ENCODE measurements around the gene TBC1D22A. TPM values are rescaled to one million over a fixed set of nuclear protein-coding genes. Genes with fewer than 3 reads are reported as not detected.

The TBC1D22A gene
- total RNA-seq, 2 donors from 2014 or later, result 21.0 to 27.9 TPM

DNA sequence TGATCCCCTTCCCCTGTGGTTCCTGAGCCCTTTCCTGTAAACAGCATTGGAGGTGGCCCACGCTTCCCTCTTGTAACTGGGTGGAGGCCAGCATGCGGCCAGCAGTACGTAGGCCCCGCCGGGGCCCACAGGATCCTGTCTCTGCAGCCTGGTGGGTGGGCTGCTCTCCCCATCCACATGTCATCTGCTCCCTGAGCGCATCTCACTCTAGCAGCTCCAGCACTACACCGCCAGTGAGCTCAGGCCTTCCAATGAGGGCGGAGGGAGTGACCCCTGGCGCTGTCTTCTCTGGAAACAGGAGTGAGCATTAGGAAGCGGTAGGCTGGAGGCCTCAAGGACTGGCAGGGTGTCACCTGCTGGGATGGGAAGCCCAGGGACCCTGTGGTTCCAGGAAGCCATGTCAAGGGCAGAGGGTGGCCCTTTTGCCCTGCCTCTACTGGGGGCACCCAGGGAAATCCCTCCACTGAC is 363.9 kb downstream of the TBC1D22A start:
- Histone ChIP-seq H3K4me3 (ENCODE audit: low read length) (no peak overlapping the region), H3K4me1 (ENCODE audit: control insufficient read depth, insufficient read depth, low read length) (no peaks in the 10 kb centered on the region), H3K36me3 (ENCODE audit: control insufficient read depth, insufficient read depth, low read length) (no peaks in the 10 kb centered on the region), H3K9me3 (ENCODE audit: control insufficient read depth, low read length) (no peaks in the 10 kb centered on the region), H3K27me3 (ENCODE audit: control insufficient read depth, insufficient read depth, low read length, poor library complexity, severe bottlenecking) (no peaks in the 10 kb centered on the region), H3K9ac (ENCODE audit: extremely low read depth, low read length, poor library complexity, severe bottlenecking) (no peak overlapping the region), H3K27ac (ENCODE audit: low read depth, low read length) (no peak overlapping the region)
- H3K27me3 Mint-ChIP-seq (ENCODE audit: insufficient read depth), result no peaks in the 10 kb centered on the region
- no peak overlapping the region for H3K27ac Mint-ChIP-seq
- 88 to 92% methylated on average over 10 of the region's 10 CpGs for WGBS, 2 experiments (ENCODE audit: insufficient coverage in 1 of 2, insufficient read length in 1 of 2)
- H3K9me3 Mint-ChIP-seq, result no peaks in the 10 kb centered on the region
- DNase-seq, result no peak
- H3K36me3 Mint-ChIP-seq (ENCODE audit: low read depth), result peaks cover 11% of the 10 kb centered on the region
- peaks cover 7% of the 10 kb centered on the region for H3K4me1 Mint-ChIP-seq
- TF ChIP-seq CTCF (conservative IDR thresholded peaks at IDR 0.05), result no peak
- H3K4me3 Mint-ChIP-seq, result no peak overlapping the region

GRCh38 chr22:47127441-47127871 is 365.0 kb downstream of the TBC1D22A start:
- Mint-ChIP-seq H3K27me3 (ENCODE audit: insufficient read depth) (no peaks in the 10 kb centered on the region), H3K27ac (no peak overlapping the region), H3K4me3 (no peak overlapping the region), H3K36me3 (ENCODE audit: low read depth) (peaks cover 11% of the 10 kb centered on the region), H3K9me3 (no peaks in the 10 kb centered on the region), H3K4me1 (peaks cover 7% of the 10 kb centered on the region)
- WGBS, 2 experiments (ENCODE audit: insufficient coverage in 1 of 2, insufficient read length in 1 of 2), result 94 to 99% methylated on average over 13 to 15 of the region's 15 CpGs
- H3K4me1 ChIP-seq (ENCODE audit: control insufficient read depth, insufficient read depth, low read length), result no peaks in the 10 kb centered on the region
- no peaks in the 10 kb centered on the region for H3K9me3 ChIP-seq (ENCODE audit: control insufficient read depth, low read length)
- H3K9ac ChIP-seq (ENCODE audit: extremely low read depth, low read length, poor library complexity, severe bottlenecking), result no peak overlapping the region
- no peak for DNase-seq
- no peaks in the 10 kb centered on the region for H3K36me3 ChIP-seq (ENCODE audit: control insufficient read depth, insufficient read depth, low read length)
- no peak overlapping the region for H3K27ac ChIP-seq (ENCODE audit: low read depth, low read length)
- TF ChIP-seq CTCF (conservative IDR thresholded peaks at IDR 0.05), result no peak
- no peaks in the 10 kb centered on the region for H3K27me3 ChIP-seq (ENCODE audit: control insufficient read depth, insufficient read depth, low read length, poor library complexity, severe bottlenecking)
- no peak overlapping the region for H3K4me3 ChIP-seq (ENCODE audit: low read length)

DNA sequence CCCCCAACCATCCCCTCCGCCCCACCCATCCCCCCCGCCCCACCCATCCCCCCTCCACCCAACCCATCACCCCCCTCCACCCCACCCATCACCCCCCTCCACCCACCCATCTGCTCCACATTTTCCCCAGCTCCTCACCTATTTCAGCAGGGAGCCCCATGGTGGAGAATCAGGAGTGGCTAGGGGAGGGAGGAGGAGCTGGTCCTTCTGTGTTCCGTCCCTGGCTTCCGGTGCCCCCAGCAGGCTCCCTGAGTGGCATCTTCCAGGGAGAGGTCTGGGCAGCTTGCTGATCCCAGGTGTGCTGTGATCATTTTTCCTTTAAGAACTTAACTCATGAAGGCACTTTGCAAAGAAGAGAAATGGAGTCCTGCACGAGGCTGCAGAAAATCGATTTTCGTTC is 365.8 kb downstream of the TBC1D22A start:
- Histone ChIP-seq H3K9ac (ENCODE audit: extremely low read depth, low read length, poor library complexity, severe bottlenecking) (no peak overlapping the region), H3K4me1 (ENCODE audit: control insufficient read depth, insufficient read depth, low read length) (no peaks in the 10 kb centered on the region), H3K27me3 (ENCODE audit: control insufficient read depth, insufficient read depth, low read length, poor library complexity, severe bottlenecking) (no peaks in the 10 kb centered on the region), H3K27ac (ENCODE audit: low read depth, low read length) (no peak overlapping the region), H3K4me3 (ENCODE audit: low read length) (no peak overlapping the region), H3K36me3 (ENCODE audit: control insufficient read depth, insufficient read depth, low read length) (no peaks in the 10 kb centered on the region), H3K9me3 (ENCODE audit: control insufficient read depth, low read length) (no peaks in the 10 kb centered on the region)
- peaks cover 11% of the 10 kb centered on the region for H3K36me3 Mint-ChIP-seq (ENCODE audit: low read depth)
- H3K27ac Mint-ChIP-seq, result no peak overlapping the region
- H3K4me3 Mint-ChIP-seq, result no peak overlapping the region
- H3K9me3 Mint-ChIP-seq, result no peaks in the 10 kb centered on the region
- no peaks in the 10 kb centered on the region for H3K27me3 Mint-ChIP-seq (ENCODE audit: insufficient read depth)
- DNase-seq, result no peak
- TF ChIP-seq CTCF (conservative IDR thresholded peaks at IDR 0.05), result no peak
- WGBS, 2 experiments (ENCODE audit: insufficient coverage in 1 of 2, insufficient read length in 1 of 2), result 91% methylated on average over 5 of the region's 7 CpGs
- H3K4me1 Mint-ChIP-seq, result peaks cover 7% of the 10 kb centered on the region

Measured in endodermal cell (in vitro differentiated cells).